Amniotic epithelial cell (primary cell): ENCODE measurements around the gene B3GALT5.
A peak's percentile ranks its signal among the peaks of the same experiment; 100 is the strongest.

Source experiments
- DNase-seq: peaks from one replicate; pipeline ENCODE4 v3.0.0-alpha.2; 2010; ENCODE audit warnings: low read depth

B3GALT5 gene

GRCh38 chr21:39604951-39605350 is 7.8 kb upstream of the B3GALT5 start:
- DNase-seq: no peak

- peak; percentile 5 for DNase-seq
Measured at GRCh38 chr21:39610703-39611102, 2.0 kb upstream of the B3GALT5 start.

DNA sequence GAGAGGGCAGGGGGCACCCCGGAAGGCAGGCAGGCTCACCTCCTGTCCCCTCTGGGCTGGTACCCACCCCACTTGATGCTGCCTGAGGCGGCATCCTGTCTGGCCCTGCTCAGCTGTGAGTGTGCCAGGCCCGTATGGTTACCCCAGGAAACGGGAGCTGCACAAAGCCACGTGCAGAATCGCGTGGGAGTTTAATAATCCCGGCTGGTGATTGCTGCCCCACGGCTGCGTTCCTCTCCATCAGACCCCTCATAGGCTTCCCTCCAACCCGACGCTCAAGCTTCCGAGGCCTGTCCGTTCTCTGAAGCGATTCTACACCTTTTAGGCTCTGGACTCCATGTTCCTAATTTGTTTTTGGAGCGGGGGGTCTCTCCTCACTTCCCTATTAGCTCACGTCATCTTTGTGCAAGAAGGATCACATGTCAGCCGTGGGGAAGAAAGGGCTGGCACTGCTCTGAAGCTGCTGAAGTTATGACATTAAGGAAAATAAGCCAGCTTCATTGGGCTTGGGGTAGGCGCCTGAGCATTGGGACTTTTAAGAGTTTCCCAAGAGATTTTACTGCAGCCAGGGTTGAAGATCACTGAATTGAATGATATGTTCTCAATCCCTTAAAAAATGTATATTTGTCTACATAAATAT is 1.1 kb upstream of the B3GALT5 start:
- DNase-seq: peak; percentile 33

- DNase-seq: peak; percentile 14
Measured at GRCh38 chr21:39613041-39613934, 548 bp downstream of the B3GALT5 start.

DNA sequence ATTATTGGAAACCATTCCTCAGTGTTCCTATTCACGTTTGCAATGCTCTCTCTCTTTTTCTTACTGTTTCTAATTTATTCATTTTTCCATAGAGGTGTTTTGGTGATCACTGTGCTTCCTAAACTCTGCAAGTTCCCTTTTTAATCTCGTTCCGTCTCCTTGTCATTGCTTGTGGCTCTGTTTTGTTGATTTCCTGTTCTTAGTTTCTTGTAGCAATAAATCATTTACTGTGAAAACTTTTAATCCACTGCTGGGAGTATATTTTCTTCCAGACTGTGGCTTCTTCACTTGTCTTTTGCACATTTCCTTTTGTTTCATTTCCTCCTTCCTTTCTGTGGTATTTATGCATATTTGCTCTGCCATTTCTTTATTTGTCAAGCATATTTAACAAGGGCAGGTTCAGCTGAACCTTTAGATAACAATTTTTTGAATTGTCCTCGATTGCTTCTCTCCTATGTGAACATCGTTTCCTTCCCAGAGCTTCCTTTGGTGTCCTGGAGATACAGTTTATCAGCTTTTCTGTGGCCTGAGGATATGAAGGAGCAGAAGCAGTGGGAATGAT is 3.6 kb downstream of the B3GALT5 start:
- no peak for DNase-seq

DNA sequence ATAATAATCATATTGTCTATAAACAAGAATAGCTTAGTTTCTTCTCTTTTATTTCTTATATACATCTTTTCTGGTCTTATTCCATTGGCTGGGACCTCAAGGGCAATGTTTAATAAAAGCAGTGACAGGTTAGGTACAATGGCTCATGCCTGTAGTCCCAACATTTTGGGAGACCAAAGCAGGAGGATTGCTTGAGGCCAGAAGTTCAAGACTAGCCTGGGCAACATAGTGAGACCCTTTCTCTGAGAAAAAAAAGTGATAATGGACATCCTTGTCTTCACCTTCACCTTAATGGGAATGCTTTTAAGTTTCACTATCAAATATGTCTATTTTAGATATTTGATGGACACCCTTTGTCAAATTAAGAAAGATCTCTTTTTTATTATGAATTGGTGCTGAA is 8.1 kb downstream of the B3GALT5 start:
- no peak for DNase-seq

GRCh38 chr21:39625211-39625895 is 12.6 kb downstream of the B3GALT5 start:
- DNase-seq: no peak

- DNase-seq: no peak
Measured at GRCh38 chr21:39628385-39628784, 15.6 kb downstream of the B3GALT5 start.

DNA sequence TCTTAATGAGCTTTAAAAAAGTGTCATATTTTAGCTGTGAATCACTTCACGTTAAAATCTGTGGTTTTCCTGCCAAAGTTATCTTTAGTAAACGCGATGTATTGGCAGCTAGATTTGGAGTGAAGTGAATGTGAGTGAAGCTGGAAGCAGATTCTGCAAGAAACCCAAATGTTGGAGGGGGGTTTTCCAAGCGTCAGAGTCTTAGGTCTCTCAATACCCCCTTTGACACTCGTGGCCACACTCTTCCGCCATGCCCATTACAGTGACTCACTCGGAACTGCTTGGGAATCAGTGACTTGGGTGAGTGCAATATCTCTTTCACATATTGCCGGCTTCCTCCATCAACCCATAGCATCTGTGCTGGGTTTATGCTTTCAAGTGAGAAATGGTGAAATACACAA is 17.5 kb downstream of the B3GALT5 start:
- peak; percentile 32 for DNase-seq

DNA sequence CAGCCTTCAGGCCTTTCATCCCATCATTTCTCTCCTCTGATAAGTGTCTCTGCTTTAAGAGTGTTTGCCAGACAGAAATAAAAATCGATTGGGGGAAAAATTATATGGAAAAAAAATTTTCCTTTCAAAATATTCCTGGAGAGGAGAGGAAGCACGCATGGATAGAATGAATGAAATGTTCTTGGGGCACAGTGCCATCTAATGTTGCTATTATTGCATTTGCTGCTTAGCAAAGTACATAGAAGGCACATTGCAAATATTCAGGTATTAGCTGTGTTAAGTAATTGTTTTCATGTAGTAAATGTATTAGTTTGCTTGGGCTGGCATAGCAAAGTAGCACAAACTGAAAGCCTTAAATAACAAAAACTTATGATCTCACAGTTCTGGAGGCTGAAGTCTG is 18.1 kb downstream of the B3GALT5 start:
- DNase-seq: peak; percentile 40

DNA sequence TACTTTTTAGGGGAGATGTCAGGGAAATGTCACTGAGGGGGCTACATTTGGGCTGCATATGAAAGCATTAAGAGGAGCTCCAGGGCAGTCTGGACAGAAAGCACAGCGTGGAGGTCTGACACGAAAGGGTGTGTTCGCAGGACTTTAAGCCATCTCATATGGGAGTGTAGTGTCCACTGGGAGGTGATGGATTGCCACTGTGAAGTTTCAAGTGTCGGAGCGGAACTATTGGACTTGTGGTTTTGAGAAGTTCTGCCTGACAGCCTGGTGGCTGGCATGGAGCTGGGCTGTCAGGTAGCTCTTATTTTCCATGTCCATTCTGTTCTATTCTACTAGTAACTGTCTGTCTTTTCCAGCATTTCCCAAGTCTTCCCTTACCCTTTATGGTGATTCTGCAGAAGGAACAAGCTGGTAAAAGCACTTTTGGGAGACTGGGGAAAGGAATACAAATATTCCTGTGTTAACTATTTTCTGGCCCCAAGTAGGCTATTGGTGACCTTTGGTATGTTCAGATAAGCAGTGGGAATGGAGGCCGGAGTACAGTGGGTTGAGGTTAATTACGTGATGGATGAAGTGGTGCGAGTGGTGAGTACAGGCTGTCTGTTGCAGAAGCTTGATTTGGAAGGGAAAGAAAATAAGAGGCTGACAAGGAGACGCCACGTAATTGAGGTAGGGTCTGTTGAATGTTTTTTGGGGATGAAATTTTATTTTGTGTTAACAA is 19.3 kb downstream of the B3GALT5 start:
- DNase-seq: no peak

- DNase-seq: peak; percentile 66
Measured at GRCh38 chr21:39632796-39633442, 20.2 kb downstream of the B3GALT5 start.

GRCh38 chr21:39633770-39634181 is 21.0 kb downstream of the B3GALT5 start:
- DNase-seq: peak; percentile 99

DNA sequence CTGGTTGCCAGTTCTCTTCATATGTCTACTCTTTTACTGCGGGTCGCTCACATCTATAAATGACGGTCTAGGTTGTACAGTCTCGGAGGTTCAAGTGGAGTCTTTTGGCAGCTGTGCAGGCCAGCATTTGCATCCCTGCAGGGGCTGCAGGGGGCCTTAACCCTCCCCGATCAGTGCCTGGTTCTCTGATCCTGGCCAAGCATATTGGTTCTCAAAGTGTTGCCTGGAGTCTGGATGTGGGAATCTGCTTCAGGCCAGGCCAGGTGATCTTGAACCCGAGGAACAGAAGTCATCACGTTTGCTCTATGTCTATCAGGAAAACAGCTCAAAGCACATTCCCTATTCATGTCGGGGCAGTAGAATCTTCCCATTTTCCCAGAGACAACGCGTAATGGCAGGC is 21.8 kb downstream of the B3GALT5 start:
- no peak for DNase-seq

DNA sequence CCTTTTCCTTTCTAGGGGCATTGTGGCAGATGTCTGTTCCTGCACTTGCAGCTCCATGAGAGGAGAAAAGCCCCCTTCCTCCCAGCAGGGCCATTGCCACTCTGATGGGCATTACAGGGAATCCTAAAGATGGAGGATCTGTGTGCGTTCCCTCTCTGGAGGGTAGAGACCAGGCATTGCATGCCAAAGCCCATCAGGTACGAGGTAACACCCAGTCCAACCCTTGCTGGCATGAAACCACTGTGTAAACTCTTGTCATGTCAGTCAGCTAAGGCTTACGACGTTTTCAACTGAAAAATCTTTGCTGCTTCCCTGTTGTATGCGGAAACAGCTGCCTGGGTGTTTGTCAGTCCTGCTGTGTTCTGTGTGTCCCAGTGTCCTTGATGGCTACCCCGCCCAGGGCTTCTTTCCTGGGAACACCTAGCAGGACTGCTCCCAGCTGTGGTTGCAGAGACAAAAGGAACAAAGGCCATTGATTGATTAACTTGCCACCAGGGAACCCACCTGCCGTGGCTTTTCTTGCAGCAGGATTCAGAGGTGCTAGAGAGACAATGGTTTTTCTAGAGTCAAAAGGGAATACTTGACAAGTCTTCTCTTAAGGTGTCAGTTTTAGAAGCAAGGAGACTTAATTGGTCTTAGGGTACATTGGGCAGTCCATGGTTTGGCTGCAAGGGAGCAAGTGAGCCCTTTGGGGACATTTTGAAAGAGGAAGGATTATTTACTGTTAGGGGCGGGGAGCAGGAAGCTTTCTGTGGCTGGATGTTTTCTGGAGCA is 24.6 kb downstream of the B3GALT5 start:
- no peak for DNase-seq

DNA sequence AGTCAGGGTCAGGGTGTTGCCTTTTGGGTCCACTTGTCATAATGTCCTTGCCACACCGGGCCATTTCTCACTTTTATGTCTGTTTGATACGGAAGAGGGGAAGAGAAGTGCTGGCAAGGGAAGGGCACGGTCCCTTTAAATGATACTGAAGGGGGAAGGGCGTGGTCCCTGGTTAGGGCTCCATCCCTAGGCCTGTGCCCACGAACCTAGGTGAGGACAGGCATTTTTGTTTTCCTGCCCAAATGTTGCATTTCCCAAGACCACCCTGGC is 25.2 kb downstream of the B3GALT5 start:
- DNase-seq: no peak

GRCh38 chr21:39638281-39638680 is 25.5 kb downstream of the B3GALT5 start:
- DNase-seq: no peak

- DNase-seq: no peak
Measured at GRCh38 chr21:39640754-39641153, 28.0 kb downstream of the B3GALT5 start.

DNA sequence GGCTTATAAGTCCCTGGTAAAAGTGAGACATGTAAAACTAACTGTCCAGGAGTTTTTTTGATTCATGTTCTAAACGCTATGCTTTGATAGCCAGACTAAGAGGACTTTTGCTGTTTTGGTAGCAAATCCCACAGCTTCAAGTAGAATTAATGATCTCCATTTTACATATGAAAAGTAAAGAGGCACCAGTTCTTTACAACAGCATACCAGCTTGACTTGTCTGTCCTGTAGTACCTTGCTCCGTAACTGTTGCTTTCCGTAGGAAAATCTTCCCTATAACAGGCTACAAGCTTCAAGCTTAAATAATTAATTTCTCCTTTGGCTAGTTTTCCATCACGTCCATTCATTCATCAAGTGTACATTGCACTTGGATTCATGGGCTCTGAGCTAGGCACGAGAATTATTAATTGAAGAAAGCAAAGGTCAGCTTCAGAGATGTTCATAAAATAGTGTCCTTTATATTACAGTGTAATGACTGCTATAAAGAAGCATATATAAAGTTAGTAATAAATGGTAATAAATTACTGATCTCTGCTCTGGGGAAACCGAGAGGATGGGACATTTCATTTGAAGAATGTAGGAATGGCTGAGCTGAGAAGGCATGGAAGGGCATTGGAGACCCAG is 29.2 kb downstream of the B3GALT5 start:
- DNase-seq: no peak

DNA sequence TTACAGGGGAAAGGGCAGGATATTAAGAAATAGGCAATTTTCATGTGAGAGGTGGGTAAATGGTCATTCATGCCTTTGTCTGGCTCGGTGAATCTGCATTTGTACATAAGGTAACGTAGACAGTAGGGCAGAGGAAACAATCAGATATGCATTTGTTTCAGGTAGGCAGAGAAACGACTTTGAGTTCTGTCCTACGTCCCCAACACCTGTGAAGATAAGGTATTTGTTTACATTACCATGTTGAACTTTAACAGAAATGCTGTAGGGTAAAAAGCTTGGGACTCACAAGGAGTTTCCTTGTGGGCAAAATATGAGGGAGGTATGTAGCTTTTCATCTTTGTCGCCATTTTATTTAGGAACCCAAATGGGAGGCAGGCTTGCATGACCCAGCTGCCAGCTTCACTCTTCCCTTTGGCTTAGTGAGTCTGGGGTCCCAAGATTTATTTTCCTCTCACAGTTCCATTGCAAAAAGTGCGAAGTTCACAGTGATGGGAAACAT is 31.4 kb downstream of the B3GALT5 start:
- DNase-seq: no peak
